PC-9 (cell line): ENCODE results near the gene MYO3B.

ENCODE experiments used
- EZH2 ChIP-seq: fragments of 200-600 bp; sonication (generic); IDR thresholded peaks from 2 replicates; pipeline ENCODE4 v1.8.0; 2017; ENCODE audit warnings: antibody characterized with exemption, low read depth
- TF ChIP-seq, protein P1 (sequence below): fragments of 200-600 bp; sonication (generic); conservative IDR thresholded peaks from 2 replicates; pipeline ENCODE4 v1.6.1; 2017; ENCODE audit warnings: mixed run types, antibody characterized with exemption, mild to moderate bottlenecking, moderate library complexity

DNA sequence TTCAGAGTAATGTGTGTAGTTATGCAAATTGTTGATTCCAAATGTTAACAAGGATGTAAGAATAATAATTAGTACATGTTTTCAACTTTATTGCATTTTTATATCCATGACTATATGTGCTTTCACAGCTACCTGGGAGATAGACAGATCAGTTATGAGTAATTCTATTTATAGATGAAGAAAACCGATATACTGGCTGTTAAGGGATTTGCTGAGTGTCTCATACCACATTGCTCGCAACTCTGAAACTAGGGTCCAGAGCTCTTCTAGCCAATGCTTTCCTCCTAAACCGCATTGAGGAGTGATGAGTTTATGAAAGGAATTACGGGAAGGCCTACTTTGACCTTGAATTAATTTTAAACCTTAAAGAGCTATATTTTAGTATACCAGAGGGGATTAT lies 202.3 kb downstream of the MYO3B start:
- TF ChIP-seq, protein P1, sequence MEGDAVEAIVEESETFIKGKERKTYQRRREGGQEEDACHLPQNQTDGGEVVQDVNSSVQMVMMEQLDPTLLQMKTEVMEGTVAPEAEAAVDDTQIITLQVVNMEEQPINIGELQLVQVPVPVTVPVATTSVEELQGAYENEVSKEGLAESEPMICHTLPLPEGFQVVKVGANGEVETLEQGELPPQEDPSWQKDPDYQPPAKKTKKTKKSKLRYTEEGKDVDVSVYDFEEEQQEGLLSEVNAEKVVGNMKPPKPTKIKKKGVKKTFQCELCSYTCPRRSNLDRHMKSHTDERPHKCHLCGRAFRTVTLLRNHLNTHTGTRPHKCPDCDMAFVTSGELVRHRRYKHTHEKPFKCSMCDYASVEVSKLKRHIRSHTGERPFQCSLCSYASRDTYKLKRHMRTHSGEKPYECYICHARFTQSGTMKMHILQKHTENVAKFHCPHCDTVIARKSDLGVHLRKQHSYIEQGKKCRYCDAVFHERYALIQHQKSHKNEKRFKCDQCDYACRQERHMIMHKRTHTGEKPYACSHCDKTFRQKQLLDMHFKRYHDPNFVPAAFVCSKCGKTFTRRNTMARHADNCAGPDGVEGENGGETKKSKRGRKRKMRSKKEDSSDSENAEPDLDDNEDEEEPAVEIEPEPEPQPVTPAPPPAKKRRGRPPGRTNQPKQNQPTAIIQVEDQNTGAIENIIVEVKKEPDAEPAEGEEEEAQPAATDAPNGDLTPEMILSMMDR = no peak
- no peak for TF ChIP-seq EZH2
